IMR-90 (cell line): Measurements from ENCODE around the gene MRPS25. TPM values are rescaled to one million over a fixed set of nuclear protein-coding genes. Genes with fewer than 3 reads are reported as not detected.

Experiments
- ATAC-seq: fragments of 200-7000 bp; cut with Tn5 transposase; 2 replicates; pipeline ENCODE4 v1.9.1; 2020; ENCODE audit warnings: low read depth, mild to moderate bottlenecking, moderate library complexity
- BruUV-seq: library from RNA; stranded (reverse); fragments of 400-500 nt; replicated peaks from 2 replicates; lab custom pipeline; 2021; lab: Mats Ljungman, UMichigan
- CTCF ChIA-PET: fragments of 300-600 bp; formaldehyde crosslinking; extraction: SDS; loops from one replicate; lab custom pipeline; 2021; ENCODE audit warnings: antibody characterized with exemption; lab: Yijun Ruan, JAX
- POLR2A ChIA-PET: fragments of 300-600 bp; sonication (Branson Sonifier 250); formaldehyde crosslinking; loops from one replicate; lab custom pipeline; 2022; ENCODE audit warnings: antibody characterized with exemption; ENCODE audit not compliant: unreplicated experiment; lab: Charles Lee
- DNase-seq: peaks from one replicate; pipeline ENCODE4 v3.0.0; 2013
- H2AFZ ChIP-seq: replicated peaks from 2 replicates; pipeline ENCODE3; 2013; ENCODE audit warnings: low read length, mild to moderate bottlenecking; ENCODE audit not compliant: poor library complexity
- H2AK5ac ChIP-seq: 2 replicates; pipeline ENCODE4 v1.6.1; 2013; ENCODE audit warnings: low read depth, low read length, inconsistent platforms
- H2AK9ac ChIP-seq: replicated peaks from 2 replicates; pipeline ENCODE3; 2013; ENCODE audit warnings: mild to moderate bottlenecking, low read depth, low read length, moderate library complexity; ENCODE audit not compliant: poor library complexity
- H2BK120ac ChIP-seq: 2 replicates; pipeline ENCODE4 v1.6.1; 2013; ENCODE audit warnings: low read depth, low read length, inconsistent platforms
- H2BK15ac ChIP-seq: 3 replicates; pipeline ENCODE4 v1.6.1; 2013; ENCODE audit warnings: low read depth, low read length, inconsistent platforms
- H2BK20ac ChIP-seq: 2 replicates; pipeline ENCODE4 v1.6.1; 2013; ENCODE audit warnings: low read depth, mild to moderate bottlenecking, inconsistent platforms, low read length, moderate library complexity
- H2BK5ac ChIP-seq: 2 replicates; pipeline ENCODE4 v1.6.1; 2013; ENCODE audit warnings: mild to moderate bottlenecking, low read depth, low read length, inconsistent platforms; ENCODE audit not compliant: poor library complexity, severe bottlenecking
- H3K14ac ChIP-seq: replicated peaks from 2 replicates; pipeline ENCODE4 v1.6.1; 2013; ENCODE audit warnings: low read depth, low read length, inconsistent platforms
- H3K18ac ChIP-seq: 2 replicates; pipeline ENCODE4 v1.6.1; 2013; ENCODE audit warnings: low read depth, low read length, control low read depth
- H3K23ac ChIP-seq: 2 replicates; pipeline ENCODE4 v1.6.1; 2013; ENCODE audit warnings: low read depth, low read length, inconsistent platforms
- H3K27ac ChIP-seq: 2 replicates; pipeline ENCODE4 v1.5.1; 2013; ENCODE audit warnings: mild to moderate bottlenecking, control low read depth, low read length; ENCODE audit not compliant: insufficient read depth
- H3K27me3 ChIP-seq: 2 replicates; pipeline ENCODE4 v1.6.1; 2013; ENCODE audit warnings: low read length; ENCODE audit not compliant: control insufficient read depth, insufficient read depth
- H3K36me3 ChIP-seq: 2 replicates; pipeline ENCODE4 v1.6.1; 2013; ENCODE audit warnings: low read length, mixed read lengths; ENCODE audit not compliant: control insufficient read depth, insufficient read depth
- H3K4ac ChIP-seq: 2 replicates; pipeline ENCODE4 v1.6.1; 2013; ENCODE audit warnings: low read depth, low read length, inconsistent platforms
- H3K4me1 ChIP-seq: 2 replicates; pipeline ENCODE4 v1.6.1; 2013; ENCODE audit warnings: low read length, mixed read lengths; ENCODE audit not compliant: control insufficient read depth, insufficient read depth
- H3K4me2 ChIP-seq: 2 replicates; pipeline ENCODE4 v1.6.1; 2013; ENCODE audit warnings: low read depth, mild to moderate bottlenecking, control low read depth, low read length, moderate library complexity
- H3K4me3 ChIP-seq: 2 replicates; pipeline ENCODE4 v1.5.1; 2013; ENCODE audit warnings: low read depth, mild to moderate bottlenecking, control low read depth, low read length, moderate library complexity; ENCODE audit not compliant: insufficient read depth
- H3K56ac ChIP-seq: 2 replicates; pipeline ENCODE4 v1.6.1; 2013; ENCODE audit warnings: low read length, inconsistent platforms; ENCODE audit not compliant: insufficient read depth; ENCODE audit errors: extremely low read depth
- H3K79me1 ChIP-seq, 2 experiments: 2 replicates each; pipeline ENCODE4 v1.6.1; 2013; ENCODE audit warnings: low read length in 2 of 2, inconsistent platforms in 1 of 2, low read depth in 1 of 2
- H3K9ac ChIP-seq: 2 replicates; pipeline ENCODE4 v1.6.1; 2013; ENCODE audit warnings: low read depth, low read length, control low read depth
- H3K9me1 ChIP-seq: 2 replicates; pipeline ENCODE4 v1.6.1; 2013; ENCODE audit warnings: low read length, inconsistent platforms; ENCODE audit not compliant: insufficient read depth
- H3K9me3 ChIP-seq: 2 replicates; pipeline ENCODE4 v1.6.1; 2013; ENCODE audit warnings: low read length; ENCODE audit not compliant: control insufficient read depth, insufficient read depth
- H4K20me1 ChIP-seq: 2 replicates; pipeline ENCODE4 v1.6.1; 2013; ENCODE audit warnings: low read length, inconsistent platforms; ENCODE audit not compliant: insufficient read depth
- H4K5ac ChIP-seq: 2 replicates; pipeline ENCODE4 v1.6.1; 2013; ENCODE audit warnings: mild to moderate bottlenecking, low read depth, low read length, control low read depth
- H4K8ac ChIP-seq, 2 experiments: 2 replicates each; pipeline ENCODE4 v1.6.1; 2013; ENCODE audit warnings: low read depth in 2 of 2, low read length in 2 of 2, control low read depth in 1 of 2, inconsistent platforms in 1 of 2
- H4K91ac ChIP-seq: 2 replicates; pipeline ENCODE4 v1.6.1; 2013; ENCODE audit warnings: low read depth, low read length, inconsistent platforms; ENCODE audit not compliant: insufficient read depth
- BHLHE40 ChIP-seq: fragments of 150-350 bp; IDR thresholded peaks from 2 replicates; pipeline ENCODE4 v1.6.1; 2016; ENCODE audit warnings: mild to moderate bottlenecking, low read depth, low read length
- CTCF ChIP-seq: conservative IDR thresholded peaks from 2 replicates; pipeline ENCODE4 v1.5.1; 2012; ENCODE audit warnings: mild to moderate bottlenecking, low read depth, low read length, improper control_type of control experiment
- ELK1 ChIP-seq: fragments of 150-350 bp; IDR thresholded peaks from 2 replicates; pipeline ENCODE4 v1.6.1; 2016; ENCODE audit warnings: low read depth, mild to moderate bottlenecking, low read length, moderate library complexity, borderline replicate concordance
- FOS ChIP-seq: fragments of 150-350 bp; IDR thresholded peaks from 2 replicates; pipeline ENCODE4 v1.6.1; 2016; ENCODE audit warnings: low read depth, low read length
- MAFK ChIP-seq: IDR thresholded peaks from 2 replicates; pipeline ENCODE4 v1.6.1; 2012; ENCODE audit warnings: low read depth, low read length, improper control_type of control experiment
- MAZ ChIP-seq: IDR thresholded peaks from 2 replicates; pipeline ENCODE4 v1.6.1; 2012; ENCODE audit warnings: low read depth, mild to moderate bottlenecking, low read length, improper control_type of control experiment, moderate library complexity, borderline replicate concordance
- NFE2L2 ChIP-seq: fragments of 150-350 bp; IDR thresholded peaks from 2 replicates; pipeline ENCODE4 v1.6.1; 2016; ENCODE audit warnings: low read depth, mild to moderate bottlenecking, low read length
- RAD21 ChIP-seq: IDR thresholded peaks from 2 replicates; pipeline ENCODE4 v1.6.1; 2012; ENCODE audit warnings: low read length, improper control_type of control experiment
- RFX5 ChIP-seq: IDR thresholded peaks from 2 replicates; pipeline ENCODE4 v1.8.0; 2012; ENCODE audit warnings: low read depth, mild to moderate bottlenecking, low read length, moderate library complexity
- USF2 ChIP-seq: fragments of 150-350 bp; IDR thresholded peaks from 2 replicates; pipeline ENCODE4 v1.6.1; 2017; ENCODE audit warnings: mild to moderate bottlenecking, antibody characterized with exemption, low read length, low read depth
- WGBS, 2 experiments: methylation state at CpG; one replicate each; pipeline versions ENCODE4 v1.1.5 to v1.1.7; 2013; ENCODE audit warnings: missing lambda C conversion rate in 2 of 2; ENCODE audit not compliant: insufficient read length in 1 of 2; ENCODE audit errors: extremely low coverage in 2 of 2; 5-methylcytosine and 5-hydroxymethylcytosine counted together
- dilution Hi-C: fragments of 300-500 bp; cut with HindIII; formaldehyde crosslinking; loops from one replicate; pipeline ENCODE4 v1.14.3; 2018; ENCODE audit warnings: low sequenced_read_pairs; ENCODE audit not compliant: unreplicated experiment
- in situ Hi-C: fragments of 300-500 bp; cut with MboI; formaldehyde crosslinking; loops from 3 replicates; pipeline ENCODE4 v1.14.3; 2019; ENCODE audit warnings: low sequenced_read_pairs, inconsistent platforms, mixed read lengths
- intact Hi-C: fragments of 100-400 bp; cut with micrococcal nuclease; formaldehyde crosslinking; loops from 2 replicates; pipeline ENCODE4 v1.10.0; 2022
- polyA plus RNA-seq, 3 experiments: library from polyadenylated mRNA; depleted of rRNA; stranded (reverse); fragments of >200 nt; gene quantifications; 2 replicates each; pipeline ENCODE4 v1.2.3, GENCODE V29; 2012; ENCODE audit warnings: low replicate concordance in 1 of 3
- total RNA-seq: library from RNA; depleted of rRNA; stranded (reverse); fragments of >200 nt; gene quantifications from 2 replicates; pipeline ENCODE4 v1.2.3, GENCODE V29; 2012

Gene MRPS25
- total and polyA plus RNA-seq, 2 of the 4 experiments (the other 2 are of a cell fraction), result 9.0 to 20.8 TPM

- intact Hi-C loops (no loop called here), dilution Hi-C loops (no loop called here)
These were observed 41.4 kb downstream of the MRPS25 start for GRCh38 chr3:15023719-15024118.

More at GRCh38 chr3:15023719-15024118, 41.4 kb downstream of the MRPS25 start:
- Histone ChIP-seq H3K9me3 (no peaks in the 10 kb centered on the region), H3K27me3 (no peaks in the 10 kb centered on the region), H3K4me2 (no peak overlapping the region), H4K91ac (no peak overlapping the region), H2BK120ac (no peak overlapping the region), H3K4me1 (no peaks in the 10 kb centered on the region), H3K18ac (no peak overlapping the region), H4K20me1 (peaks cover 6% of the 10 kb centered on the region; the same call in 1 of the 2 replicates), H2BK20ac (no peak overlapping the region), H3K23ac (no peak overlapping the region), H3K14ac (no peak overlapping the region), H3K36me3 (peaks cover 50% of the 10 kb centered on the region), H2BK15ac (no peak overlapping the region), H3K9ac (no peak overlapping the region), H2BK5ac (no peak overlapping the region), H4K8ac (no peak overlapping the region), H3K4me3 (no peak overlapping the region), H2AFZ (no peak overlapping the region), H3K79me1 (peaks cover 0 to 4% of the 10 kb centered on the region in 2 experiments; a peak in 1 of 4 replicates), H2AK9ac (no peak overlapping the region), H4K5ac (no peak overlapping the region), H3K4ac (no peak overlapping the region), H3K56ac (no peak overlapping the region), H2AK5ac (no peak overlapping the region), H3K9me1 (no peaks in the 10 kb centered on the region; the same call in 1 of the 2 replicates), H3K27ac (no peak overlapping the region)
- ChIA-PET CTCF (no interaction called here), POLR2A (no interaction called here)
- no CpG with 5 or more reads among the region's 2 CpGs for WGBS, 2 experiments
- in situ Hi-C loops, result no loop called here
- DNase-seq (no peak), ATAC-seq (no peak)
- TF ChIP-seq BHLHE40 (no peak), RFX5 (no peak), ELK1 (no peak), MAFK (no peak), CTCF (no peak), RAD21 (no peak), NFE2L2 (no peak), MAZ (no peak), USF2 (no peak), FOS (no peak)
- no TSS peak for BruUV-seq
